GM19239 (cell line): Measurements from ENCODE around the gene PLA2G15.

ENCODE experiments used
- DNase-seq: peaks from one replicate; pipeline ENCODE4 v3.0.0; 2011; ENCODE audit warnings: low spot score; ENCODE audit not compliant: insufficient read length
- FAIRE-seq: peaks from 2 replicates; lab custom pipeline; 2011; peaks lifted over from hg19 to GRCh38; lab: Jason Lieb, UNC

Gene PLA2G15

GRCh38 chr16:68291227-68291626 is 46.1 kb downstream of the PLA2G15 start:
- FAIRE-seq (no peak), DNase-seq (no peak)

GRCh38 chr16:68292425-68292824 is 47.3 kb downstream of the PLA2G15 start:
- DNase-seq: no peak

GRCh38 chr16:68296291-68296690 is 51.1 kb downstream of the PLA2G15 start:
- DNase-seq: no peak
- FAIRE-seq: no peak

More at GRCh38 chr16:68292425-68292824, 47.3 kb downstream of the PLA2G15 start:
- no peak for FAIRE-seq

GRCh38 chr16:68296693-68297092 is 51.5 kb downstream of the PLA2G15 start:
- FAIRE-seq (no peak), DNase-seq (no peak)

GRCh38 chr16:68297908-68298307 is 52.7 kb downstream of the PLA2G15 start:
- FAIRE-seq: no peak
- no peak for DNase-seq

- FAIRE-seq (no peak), DNase-seq (no peak)
Measured at GRCh38 chr16:68298312-68298711, 53.1 kb downstream of the PLA2G15 start.

GRCh38 chr16:68298907-68299561 is 53.9 kb downstream of the PLA2G15 start:
- no peak for DNase-seq
- FAIRE-seq: no peak

- no peak for FAIRE-seq
- DNase-seq: no peak
Measured at GRCh38 chr16:68299571-68300453, 54.6 kb downstream of the PLA2G15 start.

GRCh38 chr16:68300734-68301459 is 55.7 kb downstream of the PLA2G15 start:
- FAIRE-seq (no peak), DNase-seq (no peak)

- DNase-seq (no peak), FAIRE-seq (no peak)
Measured at GRCh38 chr16:68306633-68307032, 61.5 kb downstream of the PLA2G15 start.

- DNase-seq (no peak), FAIRE-seq (peak; percentile 63)
Measured at GRCh38 chr16:68309799-68310198, 64.6 kb downstream of the PLA2G15 start.

GRCh38 chr16:68310437-68310773 is 65.2 kb downstream of the PLA2G15 start:
- FAIRE-seq: no peak

More at GRCh38 chr16:68310437-68310773, 65.2 kb downstream of the PLA2G15 start:
- DNase-seq: no peak
